ENCODE measurements around the gene ORMDL3. TPM values are rescaled to one million over a fixed set of nuclear protein-coding genes. Genes with fewer than 3 reads are reported as not detected.

Gene ORMDL3
- total RNA-seq, 1 donor from 2014 or later, result 37.9 TPM

GRCh38 chr17:39871801-39872200, 55.6 kb downstream of the ORMDL3 start:
- DNase-seq (ENCODE audit: low read depth), result no peak
- H3K4me3 ChIP-seq (ENCODE audit: low read depth, low read length), result no peak overlapping the region
- no peak for TF ChIP-seq CTCF (IDR thresholded peaks at IDR 0.05; ENCODE audit: insufficient read depth, low read length, poor library complexity, severe bottlenecking)
- no peaks in the 10 kb centered on the region for H3K36me3 ChIP-seq (ENCODE audit: control insufficient read depth, insufficient read depth, low read length)
- H3K27me3 ChIP-seq (ENCODE audit: control insufficient read depth, insufficient read depth, low read length), result peaks cover 13% of the 10 kb centered on the region

Other genes starting within 250 kb of the ORMDL3 start
- gene PGAP3, start 239.5 kb downstream of the ORMDL3 start, total RNA-seq, result 12.5 and 12.8 TPM in 2 replicates
- 44.1 and 47.2 TPM in 2 replicates for gene ERBB2, start 227.5 kb downstream of the ORMDL3 start, total RNA-seq
- 83.7 and 97.0 TPM in 2 replicates for gene MIEN1, start 197.1 kb downstream of the ORMDL3 start, total RNA-seq
- 20.5 and 21.2 TPM in 2 replicates for gene GRB7, start 189.7 kb downstream of the ORMDL3 start, total RNA-seq
- 0.17 and 0.89 TPM in 2 replicates for gene IKZF3, start 63.3 kb downstream of the ORMDL3 start, total RNA-seq
- not detected in 2 replicates for gene ZPBP2, start 59.4 kb downstream of the ORMDL3 start, total RNA-seq
- gene GSDMB, start 9.0 kb downstream of the ORMDL3 start, total RNA-seq, result 3.8 TPM in 2 replicates
- not detected in 2 replicates for gene LRRC3C, start 131 bp upstream of the ORMDL3 start, total RNA-seq
- gene GSDMA, start 35.4 kb upstream of the ORMDL3 start, total RNA-seq, result not detected in 2 replicates
- gene PSMD3, start 53.2 kb upstream of the ORMDL3 start, total RNA-seq, result 102 and 104 TPM in 2 replicates
- not detected in 2 replicates for gene CSF3, start 87.8 kb upstream of the ORMDL3 start, total RNA-seq
- gene MED24, start 126.8 kb upstream of the ORMDL3 start, total RNA-seq, result 82.8 and 83.6 TPM in 2 replicates
- gene THRA, start 135.4 kb upstream of the ORMDL3 start, total RNA-seq, result 5.3 and 7.1 TPM in 2 replicates
- gene NR1D1, start 173.0 kb upstream of the ORMDL3 start, total RNA-seq, result 3.6 and 3.7 TPM in 2 replicates
- gene MSL1, start 194.4 kb upstream of the ORMDL3 start, total RNA-seq, result 40.6 and 47.4 TPM in 2 replicates
- 38.6 and 42.9 TPM in 2 replicates for gene CASC3, start 212.9 kb upstream of the ORMDL3 start, total RNA-seq
- gene RAPGEFL1, start 249.9 kb upstream of the ORMDL3 start, total RNA-seq, result 2.3 and 3.4 TPM in 2 replicates

Measured in kidney epithelial cell (primary cell).